PFSK-1 (cell line): ENCODE measurements around the gene DUSP6.

Experiments used
- FOXP2 ChIP-seq: optimal IDR thresholded peaks from 2 replicates; pipeline ENCODE3; 2011; ENCODE audit warnings: borderline replicate concordance, control low read depth, inconsistent platforms; ENCODE audit not compliant: insufficient read depth; ENCODE audit errors: extremely low read length, extremely low read depth
- POLR2AphosphoS5 ChIP-seq: IDR thresholded peaks from 2 replicates; pipeline ENCODE4 v1.6.1; 2012; ENCODE audit warnings: low read depth, mild to moderate bottlenecking, control low read depth, low read length, moderate library complexity
- SIN3A ChIP-seq: IDR thresholded peaks from 2 replicates; pipeline ENCODE4 v1.6.1; 2012; ENCODE audit warnings: mild to moderate bottlenecking, low read length, moderate library complexity, borderline replicate concordance; ENCODE audit not compliant: insufficient read depth
- TAF1 ChIP-seq: IDR thresholded peaks from 2 replicates; pipeline ENCODE4 v1.6.1; 2012; ENCODE audit warnings: low read length, control low read depth, borderline replicate concordance; ENCODE audit not compliant: insufficient read depth
- TF ChIP-seq, protein P1 (sequence below), 2 experiments: IDR thresholded peaks; 2 replicates each; pipeline versions ENCODE4 v1.6.1 to v1.8.0; 2011 to 2012; ENCODE audit warnings: low read depth in 2 of 2, low read length in 2 of 2, control low read depth in 1 of 2, inconsistent platforms in 1 of 2, mild to moderate bottlenecking in 1 of 2, moderate library complexity in 1 of 2; ENCODE audit not compliant: insufficient read depth in 1 of 2

DUSP6 gene

GRCh38 chr12:89309815-89310214, 42.5 kb downstream of the DUSP6 start:
- TF ChIP-seq, protein P1, sequence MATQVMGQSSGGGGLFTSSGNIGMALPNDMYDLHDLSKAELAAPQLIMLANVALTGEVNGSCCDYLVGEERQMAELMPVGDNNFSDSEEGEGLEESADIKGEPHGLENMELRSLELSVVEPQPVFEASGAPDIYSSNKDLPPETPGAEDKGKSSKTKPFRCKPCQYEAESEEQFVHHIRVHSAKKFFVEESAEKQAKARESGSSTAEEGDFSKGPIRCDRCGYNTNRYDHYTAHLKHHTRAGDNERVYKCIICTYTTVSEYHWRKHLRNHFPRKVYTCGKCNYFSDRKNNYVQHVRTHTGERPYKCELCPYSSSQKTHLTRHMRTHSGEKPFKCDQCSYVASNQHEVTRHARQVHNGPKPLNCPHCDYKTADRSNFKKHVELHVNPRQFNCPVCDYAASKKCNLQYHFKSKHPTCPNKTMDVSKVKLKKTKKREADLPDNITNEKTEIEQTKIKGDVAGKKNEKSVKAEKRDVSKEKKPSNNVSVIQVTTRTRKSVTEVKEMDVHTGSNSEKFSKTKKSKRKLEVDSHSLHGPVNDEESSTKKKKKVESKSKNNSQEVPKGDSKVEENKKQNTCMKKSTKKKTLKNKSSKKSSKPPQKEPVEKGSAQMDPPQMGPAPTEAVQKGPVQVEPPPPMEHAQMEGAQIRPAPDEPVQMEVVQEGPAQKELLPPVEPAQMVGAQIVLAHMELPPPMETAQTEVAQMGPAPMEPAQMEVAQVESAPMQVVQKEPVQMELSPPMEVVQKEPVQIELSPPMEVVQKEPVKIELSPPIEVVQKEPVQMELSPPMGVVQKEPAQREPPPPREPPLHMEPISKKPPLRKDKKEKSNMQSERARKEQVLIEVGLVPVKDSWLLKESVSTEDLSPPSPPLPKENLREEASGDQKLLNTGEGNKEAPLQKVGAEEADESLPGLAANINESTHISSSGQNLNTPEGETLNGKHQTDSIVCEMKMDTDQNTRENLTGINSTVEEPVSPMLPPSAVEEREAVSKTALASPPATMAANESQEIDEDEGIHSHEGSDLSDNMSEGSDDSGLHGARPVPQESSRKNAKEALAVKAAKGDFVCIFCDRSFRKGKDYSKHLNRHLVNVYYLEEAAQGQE (IDR thresholded peaks at IDR 0.05; ENCODE audit: insufficient read depth in 1 of 2, low read depth in 2 of 2, low read length in 2 of 2): no peak
- TF ChIP-seq SIN3A (no peak), TAF1 (no peak), FOXP2 (no peak), POLR2AphosphoS5 (no peak)

DNA sequence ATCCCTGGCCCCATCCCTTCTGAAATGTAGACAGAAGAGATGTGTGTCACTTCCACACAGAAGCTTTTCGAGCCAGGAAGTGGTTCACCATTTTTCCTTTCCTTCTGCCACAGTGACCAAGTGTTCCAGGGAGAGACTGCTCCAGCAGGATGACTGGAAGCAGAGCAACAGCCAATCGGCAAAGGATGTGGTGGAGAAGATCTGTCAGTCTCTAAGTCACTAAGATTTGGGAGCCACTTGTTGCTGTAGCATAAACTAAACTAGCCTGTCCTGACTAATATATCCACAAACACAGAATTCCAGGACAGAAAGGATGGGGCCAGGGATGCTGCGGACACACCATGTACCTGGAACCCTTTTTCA, 42.9 kb downstream of the DUSP6 start:
- TF ChIP-seq TAF1: no peak
- TF ChIP-seq POLR2AphosphoS5: no peak
- no peak for TF ChIP-seq SIN3A
- no peak for TF ChIP-seq FOXP2
- TF ChIP-seq, protein P1 (IDR thresholded peaks at IDR 0.05; ENCODE audit: insufficient read depth in 1 of 2, low read depth in 2 of 2, low read length in 2 of 2): no peak

DNA sequence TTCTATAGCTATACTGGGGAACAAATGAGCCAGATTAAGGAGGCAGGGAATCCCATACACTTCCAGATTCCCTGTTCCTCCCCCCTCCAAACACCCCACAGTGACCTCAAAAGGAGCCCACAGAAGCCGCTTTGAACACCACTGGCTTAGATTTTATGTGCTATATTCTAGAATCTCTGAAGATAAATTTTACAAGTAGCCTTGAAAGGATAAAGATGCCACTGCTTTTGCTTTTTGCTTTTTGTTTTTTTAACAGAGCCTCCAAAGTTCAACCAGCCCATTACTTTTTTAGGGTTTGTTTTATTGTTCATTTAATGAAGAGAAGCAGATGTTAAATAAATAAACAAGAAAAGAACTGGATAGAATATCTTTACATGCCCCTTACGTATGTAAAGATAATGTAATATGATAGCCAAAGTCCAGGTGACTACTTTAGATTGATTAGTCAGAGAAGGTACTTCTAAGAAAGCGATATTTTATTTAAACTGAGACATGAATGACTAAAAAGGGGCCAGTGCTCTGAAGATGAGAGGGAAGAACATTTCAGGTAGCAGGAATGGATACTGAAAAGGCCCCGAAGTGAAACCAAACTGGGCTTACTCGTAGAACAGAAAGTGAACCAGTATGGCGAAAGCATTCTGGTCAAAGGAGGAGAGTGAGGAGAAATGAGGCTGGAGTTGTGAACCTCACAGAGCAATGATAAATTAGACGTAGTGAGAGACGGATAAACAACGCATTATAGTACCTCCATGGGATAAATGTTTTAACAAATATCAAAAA, 44.6 kb downstream of the DUSP6 start:
- TF ChIP-seq SIN3A: no peak
- TF ChIP-seq TAF1: no peak
- TF ChIP-seq, protein P1 (IDR thresholded peaks at IDR 0.05; ENCODE audit: insufficient read depth in 1 of 2, low read depth in 2 of 2, low read length in 2 of 2): no peak
- TF ChIP-seq FOXP2: no peak
- no peak for TF ChIP-seq POLR2AphosphoS5

DNA sequence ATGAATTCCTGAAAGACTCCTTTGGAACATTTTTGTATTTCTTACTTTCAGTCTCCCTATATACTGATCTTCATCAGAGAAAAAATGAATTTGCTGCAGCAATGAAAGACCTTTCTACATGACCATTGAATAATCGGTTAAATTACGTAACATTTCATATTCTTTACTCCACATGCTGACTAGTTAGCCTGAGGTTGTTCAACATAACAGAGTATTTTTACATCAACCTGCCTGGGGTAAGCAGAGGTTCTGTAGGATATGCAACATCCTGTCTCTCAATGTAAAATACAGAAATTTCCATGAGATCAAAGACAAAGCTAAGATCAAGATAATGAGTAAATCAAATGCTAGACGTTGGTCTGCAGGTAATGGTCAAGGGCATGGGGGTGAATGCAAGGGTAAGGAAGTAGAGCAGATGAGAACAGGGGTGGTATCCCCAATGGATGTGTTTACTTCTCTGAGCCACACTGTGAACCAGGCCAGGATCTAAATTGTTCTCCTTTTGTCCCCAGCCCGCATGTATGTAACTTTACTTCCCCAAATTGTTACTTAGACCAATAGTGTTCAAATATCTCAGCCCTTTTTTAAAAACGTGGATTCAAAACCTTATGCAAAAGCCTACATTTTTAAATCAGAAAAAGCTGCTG, 45.4 kb downstream of the DUSP6 start:
- TF ChIP-seq, protein P1 (IDR thresholded peaks at IDR 0.05; ENCODE audit: insufficient read depth in 1 of 2, low read depth in 2 of 2, low read length in 2 of 2): no peak
- TF ChIP-seq POLR2AphosphoS5 (no peak), FOXP2 (no peak), TAF1 (no peak), SIN3A (no peak)

GRCh38 chr12:89305373-89305772, 46.9 kb downstream of the DUSP6 start:
- TF ChIP-seq SIN3A (no peak), TAF1 (no peak), POLR2AphosphoS5 (no peak), FOXP2 (no peak)
- TF ChIP-seq, protein P1 (IDR thresholded peaks at IDR 0.05; ENCODE audit: insufficient read depth in 1 of 2, low read depth in 2 of 2, low read length in 2 of 2): no peak
